ENCODE data around the gene FANCL.

GRCh38 chr2:58289029-58289428, 47.9 kb upstream of the FANCL start:
- TF ChIP-seq CTCF (IDR thresholded peaks at IDR 0.05) (no peak), POLR2A (IDR thresholded peaks at IDR 0.05) (no peak)
